Coronary artery (tissue), 2 donors: ENCODE results near the gene ETV4.

Experiments
- DNase-seq: peaks from one replicate; pipeline ENCODE4 v3.0.0-alpha.2; 2017; ENCODE audit warnings: low spot score
- H3K27ac ChIP-seq, 2 donors: fragments of 200-600 bp; sonication (generic); one replicate each; pipeline ENCODE4 v1.5.1; 2016 to 2019
- H3K4me3 ChIP-seq: fragments of 200-600 bp; sonication (generic); 2 replicates; pipeline ENCODE4 v1.5.1; 2016; ENCODE audit warnings: mild to moderate bottlenecking, moderate library complexity
- TF ChIP-seq, protein P1 (sequence below): fragments of 200-600 bp; sonication (generic); IDR thresholded peaks from one replicate; pipeline ENCODE4 v1.5.1; 2019; ENCODE audit warnings: antibody characterized with exemption

The ETV4 gene

DNA sequence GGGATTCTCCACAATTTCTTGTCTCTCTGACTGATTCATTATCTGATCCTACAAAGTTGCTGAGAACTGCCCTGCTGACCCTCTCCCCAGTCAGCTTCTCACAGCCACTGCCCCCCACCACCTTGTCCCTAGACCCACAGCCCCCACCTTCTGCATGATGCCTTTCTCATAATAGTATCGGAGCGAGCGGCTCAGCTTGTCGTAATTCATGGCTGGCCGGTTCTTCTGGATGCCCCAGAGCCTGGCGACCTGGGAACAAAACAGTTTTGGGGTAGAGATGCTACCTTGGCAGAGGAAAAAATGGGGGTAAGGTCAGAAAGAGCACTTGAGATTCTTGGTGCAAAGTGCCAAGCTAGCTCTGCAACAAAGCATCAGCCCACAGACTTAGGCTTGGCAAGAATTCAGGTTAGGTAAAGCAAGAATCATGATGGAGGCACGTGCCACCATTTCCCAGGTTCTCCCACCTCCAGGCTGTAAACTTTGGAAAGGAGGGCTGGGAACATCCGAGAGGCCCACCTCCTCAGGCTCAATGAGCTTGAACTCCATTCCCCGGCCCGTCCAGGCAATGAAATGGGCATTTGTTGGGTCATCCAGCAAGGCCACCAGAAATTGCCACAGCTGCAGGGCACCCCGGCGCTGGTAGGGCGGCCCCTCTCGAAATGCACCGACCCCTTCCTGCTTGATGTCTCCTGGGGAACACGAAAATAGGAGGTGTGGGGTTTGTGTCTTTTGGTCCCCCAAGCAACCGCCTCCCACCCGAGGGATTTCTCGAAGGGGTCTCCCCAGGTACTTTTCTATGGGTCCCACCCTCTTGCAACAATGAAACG is 16.9 kb downstream of the ETV4 start:
- no peak for DNase-seq
- H3K4me3 ChIP-seq = no peak overlapping the region
- TF ChIP-seq, protein P1, sequence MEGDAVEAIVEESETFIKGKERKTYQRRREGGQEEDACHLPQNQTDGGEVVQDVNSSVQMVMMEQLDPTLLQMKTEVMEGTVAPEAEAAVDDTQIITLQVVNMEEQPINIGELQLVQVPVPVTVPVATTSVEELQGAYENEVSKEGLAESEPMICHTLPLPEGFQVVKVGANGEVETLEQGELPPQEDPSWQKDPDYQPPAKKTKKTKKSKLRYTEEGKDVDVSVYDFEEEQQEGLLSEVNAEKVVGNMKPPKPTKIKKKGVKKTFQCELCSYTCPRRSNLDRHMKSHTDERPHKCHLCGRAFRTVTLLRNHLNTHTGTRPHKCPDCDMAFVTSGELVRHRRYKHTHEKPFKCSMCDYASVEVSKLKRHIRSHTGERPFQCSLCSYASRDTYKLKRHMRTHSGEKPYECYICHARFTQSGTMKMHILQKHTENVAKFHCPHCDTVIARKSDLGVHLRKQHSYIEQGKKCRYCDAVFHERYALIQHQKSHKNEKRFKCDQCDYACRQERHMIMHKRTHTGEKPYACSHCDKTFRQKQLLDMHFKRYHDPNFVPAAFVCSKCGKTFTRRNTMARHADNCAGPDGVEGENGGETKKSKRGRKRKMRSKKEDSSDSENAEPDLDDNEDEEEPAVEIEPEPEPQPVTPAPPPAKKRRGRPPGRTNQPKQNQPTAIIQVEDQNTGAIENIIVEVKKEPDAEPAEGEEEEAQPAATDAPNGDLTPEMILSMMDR = no peak
- no peak overlapping the region for H3K27ac ChIP-seq

DNA sequence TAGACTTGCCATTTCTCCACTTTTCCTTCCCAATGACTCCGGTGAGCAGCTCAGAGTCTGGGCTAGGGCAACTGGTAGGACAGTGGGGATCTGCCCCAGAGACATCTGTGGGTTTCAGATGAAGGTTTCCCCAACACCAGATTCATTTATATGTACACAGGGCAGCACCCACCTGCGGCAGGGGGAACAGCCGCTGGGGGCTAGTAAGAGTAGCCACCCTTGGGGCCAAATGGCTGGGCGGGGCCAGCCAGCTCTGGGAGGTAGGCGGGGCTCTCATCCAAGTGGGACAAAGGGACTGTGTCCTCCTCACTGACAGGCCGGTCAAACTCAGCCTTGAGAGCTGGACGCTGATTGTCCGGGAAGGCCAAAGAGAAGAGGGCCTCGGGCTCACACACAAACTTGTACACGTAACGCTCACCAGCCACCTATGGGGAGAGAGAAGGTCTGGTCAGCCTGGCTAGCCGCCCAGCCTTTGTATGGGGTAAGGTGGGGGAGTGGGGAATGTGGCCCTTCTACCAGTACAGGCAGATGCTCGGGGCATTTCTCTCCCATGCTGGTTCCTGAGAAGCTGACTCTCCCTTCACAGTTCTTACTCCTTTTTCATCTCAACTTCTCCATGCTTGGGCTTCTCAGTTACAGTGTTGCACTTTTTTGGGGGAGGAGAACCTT is 17.7 kb downstream of the ETV4 start:
- TF ChIP-seq, protein P1 = no peak
- Histone ChIP-seq H3K4me3 (no peak overlapping the region), H3K27ac (no peak overlapping the region)
- DNase-seq = no peak

DNA sequence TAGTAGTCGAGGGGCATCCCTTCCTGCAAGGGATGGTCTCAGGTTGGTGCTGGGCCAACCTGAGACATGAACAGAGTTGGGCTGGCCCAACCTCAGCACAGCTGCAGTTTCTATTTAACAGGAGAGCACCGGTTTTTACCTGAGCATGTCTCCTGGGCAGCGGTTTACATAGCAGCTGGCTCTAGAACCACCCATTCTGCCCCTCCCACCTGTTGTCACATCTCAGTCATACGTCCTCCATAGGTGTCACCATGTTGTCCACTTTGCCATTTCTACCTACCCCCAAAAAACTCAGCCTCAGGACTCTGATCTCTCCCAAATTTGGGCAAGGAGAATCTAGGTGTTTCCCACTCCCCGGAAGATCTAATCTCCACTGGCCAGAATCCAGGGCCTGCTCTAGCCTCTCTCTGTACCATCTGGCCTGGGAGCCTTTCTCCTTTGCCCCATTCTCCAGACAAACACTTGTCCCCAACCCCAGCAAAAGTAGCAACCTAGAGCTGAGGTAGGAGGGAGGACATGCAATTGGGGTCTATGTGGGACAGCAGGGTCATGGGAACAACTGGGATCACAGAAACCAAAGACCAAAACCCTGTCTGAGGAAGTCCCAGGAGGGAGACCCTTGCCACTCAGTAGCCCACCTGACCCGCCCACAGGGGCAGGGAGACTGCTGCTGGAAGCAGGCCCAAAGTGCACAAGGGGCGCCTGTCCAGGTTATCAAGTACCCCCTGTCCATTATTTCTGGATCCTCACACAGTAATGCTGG is 19.1 kb downstream of the ETV4 start:
- H3K4me3 ChIP-seq = no peak overlapping the region
- DNase-seq = no peak
- TF ChIP-seq, protein P1 = no peak
- H3K27ac ChIP-seq = no peak overlapping the region

DNA sequence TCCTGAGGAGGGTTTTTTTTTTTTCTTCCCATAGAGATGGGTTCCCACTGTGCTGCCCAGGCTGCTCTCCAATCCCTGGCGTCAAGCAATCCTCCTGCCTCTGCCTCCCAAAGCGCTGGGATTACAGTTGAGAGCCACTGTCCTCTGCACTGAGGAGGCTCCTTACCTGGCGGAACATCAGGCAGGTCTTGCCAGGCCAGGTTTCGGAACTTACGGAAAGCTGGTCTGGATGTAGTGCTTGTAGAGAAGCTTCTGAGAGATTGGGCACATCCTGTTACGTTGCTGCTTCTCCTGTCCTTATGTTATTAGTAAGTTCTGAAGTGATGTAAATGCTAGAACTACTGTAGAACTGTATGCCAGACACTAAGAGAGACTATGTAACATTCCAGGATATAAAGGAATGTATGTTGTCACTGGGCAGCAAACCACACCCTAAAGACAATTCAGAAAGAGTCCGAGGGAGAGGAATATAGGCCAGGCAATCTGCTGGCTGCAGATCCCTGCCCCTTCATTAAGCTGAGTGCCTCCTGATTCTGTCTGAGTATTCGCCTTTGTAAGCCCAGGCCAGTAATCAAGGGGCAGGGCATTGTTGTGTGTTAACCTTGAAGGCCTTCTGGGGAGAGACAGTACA is 21.1 kb downstream of the ETV4 start:
- no peak for DNase-seq
- Histone ChIP-seq H3K27ac (no peak overlapping the region), H3K4me3 (no peak overlapping the region)
- TF ChIP-seq, protein P1 = no peak

DNA sequence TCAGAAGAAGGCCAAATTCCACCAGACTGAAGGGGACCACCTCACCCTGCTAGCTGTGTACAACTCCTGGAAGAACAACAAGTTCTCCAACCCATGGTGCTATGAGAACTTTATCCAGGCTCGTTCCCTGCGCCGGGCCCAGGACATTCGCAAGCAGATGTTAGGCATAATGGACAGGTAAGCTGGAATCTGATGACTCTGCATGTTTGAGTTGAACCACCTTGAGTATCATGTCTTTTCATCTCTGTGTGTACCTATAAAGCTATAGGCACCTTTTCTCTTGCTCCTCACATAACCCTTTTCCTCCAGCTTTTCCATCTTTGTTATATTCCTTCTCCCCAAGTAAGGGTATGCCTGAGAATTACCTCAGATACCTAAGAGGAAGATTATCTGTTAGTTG is 24.8 kb downstream of the ETV4 start:
- TF ChIP-seq, protein P1 = no peak
- H3K27ac ChIP-seq = no peak overlapping the region
- no peak for DNase-seq
- H3K4me3 ChIP-seq = no peak overlapping the region

DNA sequence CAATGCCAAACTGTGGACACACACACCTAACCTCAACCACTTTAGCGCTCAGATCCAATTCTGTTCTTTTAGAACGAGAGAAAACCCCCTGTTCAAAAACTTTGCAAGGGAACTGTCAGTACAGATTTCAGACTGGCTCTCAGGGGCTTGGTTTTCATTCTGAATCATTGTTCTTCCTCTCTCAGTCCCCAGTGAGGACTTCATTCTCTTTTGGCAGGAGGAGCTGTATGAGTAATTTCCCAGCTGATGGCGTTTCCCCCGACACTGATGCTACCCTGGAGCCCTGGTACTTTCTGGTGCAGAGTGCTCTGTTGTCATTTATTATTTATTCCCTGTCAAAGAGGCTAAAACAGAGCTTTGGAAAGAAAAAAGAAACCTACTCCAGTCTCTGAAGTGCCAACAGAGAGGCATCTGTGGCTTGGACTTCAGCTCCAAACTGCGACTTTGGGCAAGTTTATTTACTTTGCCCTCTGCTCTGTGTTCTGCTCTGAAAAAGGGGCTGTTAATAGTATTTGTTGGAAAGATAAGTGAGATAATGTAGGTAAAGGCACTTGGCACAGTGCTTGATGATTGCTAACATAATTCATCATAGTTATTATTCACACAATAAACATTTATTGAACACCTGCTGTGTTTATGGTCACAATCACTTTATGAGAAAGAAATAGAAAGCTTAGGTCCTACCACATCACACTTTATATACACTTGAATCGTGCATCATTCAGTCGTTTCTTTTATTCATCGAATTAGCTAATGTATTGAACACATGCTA is 28.3 kb downstream of the ETV4 start:
- H3K27ac ChIP-seq = no peak overlapping the region
- no peak for DNase-seq
- TF ChIP-seq, protein P1 = no peak
- no peak overlapping the region for H3K4me3 ChIP-seq
